Caco-2 (cell line): ENCODE measurements around the gene PHYHIPL. TPM values are rescaled to one million over a fixed set of nuclear protein-coding genes. Genes with fewer than 3 reads are reported as not detected.

Experiments
- BruUV-seq: library from RNA; stranded (reverse); fragments of 400-500 nt; replicated peaks from 2 replicates; lab custom pipeline; 2021; lab: Mats Ljungman, UMichigan
- CTCF ChIA-PET: fragments of 300-600 bp; sonication (Branson Sonifier 250); formaldehyde crosslinking; loops from one replicate; lab custom pipeline; 2022; ENCODE audit warnings: antibody characterized with exemption; lab: Charles Lee
- POLR2A ChIA-PET: fragments of 300-600 bp; sonication (Branson Sonifier 250); formaldehyde crosslinking; loops from one replicate; lab custom pipeline; 2022; ENCODE audit warnings: antibody characterized with exemption; lab: Charles Lee
- DNase-seq, 2 experiments: peaks; one replicate each; pipeline versions ENCODE4 v3.0.0 to v3.0.0-alpha.2; 2020 to 2022
- H3K27me3 ChIP-seq: replicated peaks from 2 replicates; pipeline ENCODE4 v1.6.0; 2011; ENCODE audit warnings: low read length; ENCODE audit not compliant: control insufficient read depth, insufficient read depth
- H3K36me3 ChIP-seq: 2 replicates; pipeline ENCODE4 v1.5.1; 2011; ENCODE audit warnings: low read length; ENCODE audit not compliant: control insufficient read depth, insufficient read depth
- H3K4me1 ChIP-seq: fragments of 250-450 bp; sonication (Bioruptor Pico); 2 replicates; pipeline ENCODE4 v1.5.1; 2020; ENCODE audit warnings: mild to moderate bottlenecking
- H3K4me3 ChIP-seq: 2 replicates; pipeline ENCODE4 v1.5.1; 2011; ENCODE audit warnings: low read depth, mild to moderate bottlenecking, control low read depth, low read length
- H3K9me3 ChIP-seq: fragments of 250-450 bp; sonication (Bioruptor Pico); 2 replicates; pipeline ENCODE4 v1.5.1; 2020; ENCODE audit warnings: mild to moderate bottlenecking, moderate library complexity
- H3K27ac Mint-ChIP-seq: one replicate; pipeline ENCODE4 v1.8.0; 2022; ENCODE audit warnings: mixed read lengths; ENCODE audit not compliant: unreplicated experiment
- H3K27me3 Mint-ChIP-seq: one replicate; pipeline ENCODE4 v1.8.0; 2022; ENCODE audit warnings: mixed read lengths; ENCODE audit not compliant: insufficient read depth, unreplicated experiment
- H3K36me3 Mint-ChIP-seq: one replicate; pipeline ENCODE4 v1.8.0; 2022; ENCODE audit warnings: mild to moderate bottlenecking, mixed read lengths; ENCODE audit not compliant: insufficient read depth, unreplicated experiment
- H3K4me1 Mint-ChIP-seq: one replicate; pipeline ENCODE4 v1.8.0; 2022; ENCODE audit warnings: low read depth, mixed read lengths; ENCODE audit not compliant: unreplicated experiment
- H3K4me3 Mint-ChIP-seq: one replicate; pipeline ENCODE4 v1.8.0; 2022; ENCODE audit warnings: mild to moderate bottlenecking, moderate library complexity, mixed read lengths; ENCODE audit not compliant: unreplicated experiment
- H3K9me3 Mint-ChIP-seq: one replicate; pipeline ENCODE4 v1.8.0; 2022; ENCODE audit warnings: mixed read lengths; ENCODE audit not compliant: unreplicated experiment
- intact Hi-C: fragments of 100-400 bp; cut with micrococcal nuclease; formaldehyde crosslinking; loops from one replicate; pipeline ENCODE4 v1.10.0; 2022; ENCODE audit not compliant: unreplicated experiment
- total RNA-seq: library from RNA; stranded (reverse); gene quantifications from 2 replicates; pipeline ENCODE4 v1.2.3, GENCODE V29; 2022
- TF ChIP-seq, protein P1 (sequence below), 2 experiments: fragments of 200-600 bp in 1 of 2; IDR thresholded peaks; 1 replicate in 1 of 2; 2 replicates in 1 of 2; pipeline versions ENCODE4 v1.5.1 to v1.8.0; 2011 to 2022; ENCODE audit warnings: antibody characterized with exemption in 1 of 2, control low read depth in 1 of 2, inconsistent platforms in 1 of 2, low read depth in 1 of 2, low read length in 1 of 2, mild to moderate bottlenecking in 1 of 2, moderate library complexity in 1 of 2; ENCODE audit not compliant: insufficient read depth in 1 of 2, severe bottlenecking in 1 of 2, unreplicated experiment in 1 of 2

Gene PHYHIPL
- total RNA-seq, 1 experiment from 2014 or later = 48.1 TPM

- H3K4me1 Mint-ChIP-seq = peaks cover 14% of the 10 kb centered on the region
- POLR2A ChIA-PET = no interaction called here
- intact Hi-C loops = no loop called here
These were observed 13.9 kb downstream of the PHYHIPL start for GRCh38 chr10:59190332-59190731.

GRCh38 chr10:59206204-59206720 lies 29.8 kb downstream of the PHYHIPL start:
- peaks cover 20% of the 10 kb centered on the region for H3K4me1 ChIP-seq
- no peaks in the 10 kb centered on the region for H3K27me3 Mint-ChIP-seq
- H3K36me3 ChIP-seq = peaks cover 8% of the 10 kb centered on the region
- H3K4me3 ChIP-seq = no peak overlapping the region
- no peak overlapping the region for H3K27ac Mint-ChIP-seq
- H3K27me3 ChIP-seq = no peaks in the 10 kb centered on the region
- intact Hi-C loops = no loop called here
- ChIA-PET CTCF (no interaction called here), POLR2A (no interaction called here)
- peaks cover 12% of the 10 kb centered on the region for H3K9me3 Mint-ChIP-seq
- no peaks in the 10 kb centered on the region for H3K9me3 ChIP-seq
- H3K4me3 Mint-ChIP-seq = peak overlapping the region; percentile 10
- peak in 1 of 2 experiments; percentile 78 for DNase-seq
- no TSS peak for BruUV-seq
- peaks cover 17% of the 10 kb centered on the region for H3K4me1 Mint-ChIP-seq
- H3K36me3 Mint-ChIP-seq = peaks cover 32% of the 10 kb centered on the region
- TF ChIP-seq, protein P1, sequence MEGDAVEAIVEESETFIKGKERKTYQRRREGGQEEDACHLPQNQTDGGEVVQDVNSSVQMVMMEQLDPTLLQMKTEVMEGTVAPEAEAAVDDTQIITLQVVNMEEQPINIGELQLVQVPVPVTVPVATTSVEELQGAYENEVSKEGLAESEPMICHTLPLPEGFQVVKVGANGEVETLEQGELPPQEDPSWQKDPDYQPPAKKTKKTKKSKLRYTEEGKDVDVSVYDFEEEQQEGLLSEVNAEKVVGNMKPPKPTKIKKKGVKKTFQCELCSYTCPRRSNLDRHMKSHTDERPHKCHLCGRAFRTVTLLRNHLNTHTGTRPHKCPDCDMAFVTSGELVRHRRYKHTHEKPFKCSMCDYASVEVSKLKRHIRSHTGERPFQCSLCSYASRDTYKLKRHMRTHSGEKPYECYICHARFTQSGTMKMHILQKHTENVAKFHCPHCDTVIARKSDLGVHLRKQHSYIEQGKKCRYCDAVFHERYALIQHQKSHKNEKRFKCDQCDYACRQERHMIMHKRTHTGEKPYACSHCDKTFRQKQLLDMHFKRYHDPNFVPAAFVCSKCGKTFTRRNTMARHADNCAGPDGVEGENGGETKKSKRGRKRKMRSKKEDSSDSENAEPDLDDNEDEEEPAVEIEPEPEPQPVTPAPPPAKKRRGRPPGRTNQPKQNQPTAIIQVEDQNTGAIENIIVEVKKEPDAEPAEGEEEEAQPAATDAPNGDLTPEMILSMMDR (IDR thresholded peaks at IDR 0.05; ENCODE audit: insufficient read depth in 1 of 2, low read depth in 1 of 2, low read length in 1 of 2, severe bottlenecking in 1 of 2, unreplicated experiment in 1 of 2) = no peak

More at GRCh38 chr10:59190332-59190731, 13.9 kb downstream of the PHYHIPL start:
- TF ChIP-seq, protein P1 (IDR thresholded peaks at IDR 0.05; ENCODE audit: insufficient read depth in 1 of 2, low read depth in 1 of 2, low read length in 1 of 2, severe bottlenecking in 1 of 2, unreplicated experiment in 1 of 2) = no peak
- Mint-ChIP-seq H3K9me3 (no peaks in the 10 kb centered on the region), H3K27me3 (no peaks in the 10 kb centered on the region), H3K4me3 (no peak overlapping the region), H3K27ac (no peak overlapping the region), H3K36me3 (no peaks in the 10 kb centered on the region)
- DNase-seq = no peak
- Histone ChIP-seq H3K27me3 (no peaks in the 10 kb centered on the region), H3K4me3 (no peak overlapping the region), H3K9me3 (no peaks in the 10 kb centered on the region; the same call in 1 of the 2 replicates), H3K36me3 (no peaks in the 10 kb centered on the region), H3K4me1 (0 out of 2 replicates have a peak, but pooled peaks cover 4% of the 10 kb centered on the region)
- CTCF ChIA-PET = no interaction called here
- no TSS peak for BruUV-seq

DNA sequence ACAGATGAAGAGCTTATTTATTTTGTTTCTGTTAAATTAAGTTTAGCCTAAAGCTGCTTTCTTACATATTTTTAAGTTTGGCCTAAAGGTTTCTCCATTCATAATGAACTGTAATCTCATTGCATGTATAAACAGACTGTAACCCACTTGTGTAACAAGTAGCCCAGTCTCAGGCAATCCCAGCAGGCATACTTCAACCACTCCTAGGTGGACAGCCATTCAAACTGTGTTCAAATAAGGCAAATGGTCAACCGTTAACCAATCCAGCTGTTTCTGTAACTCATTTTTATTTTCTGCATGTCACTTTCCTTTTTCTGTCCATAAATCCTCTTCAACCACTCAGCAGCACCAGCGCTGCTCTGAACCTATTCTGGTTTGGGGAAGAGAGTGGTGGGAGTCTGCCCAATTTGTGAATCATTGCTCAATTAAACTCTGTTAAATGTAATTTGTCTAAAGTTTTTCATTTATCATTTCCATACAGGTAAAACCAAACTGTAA lies 35.9 kb downstream of the PHYHIPL start:
- Histone ChIP-seq H3K4me1 (peaks cover 16% of the 10 kb centered on the region), H3K9me3 (no peaks in the 10 kb centered on the region), H3K4me3 (no peak overlapping the region), H3K27me3 (no peaks in the 10 kb centered on the region), H3K36me3 (peaks cover 5% of the 10 kb centered on the region)
- Mint-ChIP-seq H3K9me3 (peaks cover 12% of the 10 kb centered on the region), H3K36me3 (peaks cover 25% of the 10 kb centered on the region), H3K27me3 (no peaks in the 10 kb centered on the region), H3K27ac (no peak overlapping the region), H3K4me3 (no peak overlapping the region), H3K4me1 (peaks cover 15% of the 10 kb centered on the region)
- no peak for DNase-seq
- CTCF ChIA-PET = no interaction called here
- no TSS peak for BruUV-seq
- intact Hi-C loops = no loop called here
- TF ChIP-seq, protein P1 (IDR thresholded peaks at IDR 0.05; ENCODE audit: insufficient read depth in 1 of 2, low read depth in 1 of 2, low read length in 1 of 2, severe bottlenecking in 1 of 2, unreplicated experiment in 1 of 2) = no peak
- POLR2A ChIA-PET = interaction anchor here (0.6 kb wide), 1 partner anchor 11 kb away, joined by 3 read pairs; no protein-coding TSS in a partner anchor
